Measurements from ENCODE around the gene EIF2A. TPM values are rescaled to one million over a fixed set of nuclear protein-coding genes. Genes with fewer than 3 reads are reported as not detected.

Gene EIF2A
- total RNA-seq, 1 experiment from 2014 or later, result 167 TPM

- Mint-ChIP-seq H3K27ac (ENCODE audit: unreplicated experiment) (no peak overlapping the region), H3K9me3 (ENCODE audit: low read depth, unreplicated experiment) (peaks cover 8% of the 10 kb centered on the region), H3K27me3 (ENCODE audit: unreplicated experiment) (no peaks in the 10 kb centered on the region), H3K4me3 (ENCODE audit: low read depth, unreplicated experiment) (no peak overlapping the region), H3K4me1 (ENCODE audit: low read depth, unreplicated experiment) (no peaks in the 10 kb centered on the region), H3K36me3 (ENCODE audit: insufficient read depth, unreplicated experiment) (no peaks in the 10 kb centered on the region)
- intact Hi-C loops (cut with micrococcal nuclease; ENCODE audit: unreplicated experiment), result no loop called here
- CTCF ChIA-PET, result interaction anchor here (1.5 to 1.7 kb wide), 2 partner anchors 9 to 95 kb away, joined by 4 to 7 read pairs; no protein-coding TSS in a partner anchor
- no TSS peak for BruUV-seq (replicated peaks)
- DNase-seq, result no peak
- TF ChIP-seq CTCF (IDR thresholded peaks at IDR 0.05; ENCODE audit: unreplicated experiment), result no peak
These were observed 42.1 kb upstream of the EIF2A start for GRCh38 chr3:150504483-150504882.

- intact Hi-C loops (cut with micrococcal nuclease; ENCODE audit: unreplicated experiment), result no loop called here
- H3K9me3 Mint-ChIP-seq (ENCODE audit: low read depth, unreplicated experiment), result no peaks in the 10 kb centered on the region
- no peak for DNase-seq
- TF ChIP-seq CTCF (IDR thresholded peaks at IDR 0.05; ENCODE audit: unreplicated experiment), result no peak
- H3K4me1 Mint-ChIP-seq (ENCODE audit: low read depth, unreplicated experiment), result no peaks in the 10 kb centered on the region
- no TSS peak for BruUV-seq (replicated peaks)
- CTCF ChIA-PET, result no interaction called here
- H3K36me3 Mint-ChIP-seq (ENCODE audit: insufficient read depth, unreplicated experiment), result no peaks in the 10 kb centered on the region
- H3K27me3 Mint-ChIP-seq (ENCODE audit: unreplicated experiment), result no peaks in the 10 kb centered on the region
- H3K27ac Mint-ChIP-seq (ENCODE audit: unreplicated experiment), result no peak overlapping the region
- no peak overlapping the region for H3K4me3 Mint-ChIP-seq (ENCODE audit: low read depth, unreplicated experiment)
These were observed 38.2 kb upstream of the EIF2A start for GRCh38 chr3:150508401-150508800.

- no peak overlapping the region for H3K4me3 Mint-ChIP-seq (ENCODE audit: low read depth, unreplicated experiment)
These were observed 36.8 kb upstream of the EIF2A start for GRCh38 chr3:150509780-150510179.

GRCh38 chr3:150511122-150511821, 35.3 kb upstream of the EIF2A start:
- H3K4me1 Mint-ChIP-seq (ENCODE audit: low read depth, unreplicated experiment), result no peaks in the 10 kb centered on the region
- no peak overlapping the region for H3K4me3 Mint-ChIP-seq (ENCODE audit: low read depth, unreplicated experiment)
- H3K36me3 Mint-ChIP-seq (ENCODE audit: insufficient read depth, unreplicated experiment), result no peaks in the 10 kb centered on the region

More at GRCh38 chr3:150509780-150510179, 36.8 kb upstream of the EIF2A start:
- no peak overlapping the region for H3K27ac Mint-ChIP-seq (ENCODE audit: unreplicated experiment)
- H3K4me1 Mint-ChIP-seq (ENCODE audit: low read depth, unreplicated experiment), result no peaks in the 10 kb centered on the region
- no TSS peak for BruUV-seq (replicated peaks)
- no peaks in the 10 kb centered on the region for H3K36me3 Mint-ChIP-seq (ENCODE audit: insufficient read depth, unreplicated experiment)
- CTCF ChIA-PET, result no interaction called here
- no peak for DNase-seq
- no peaks in the 10 kb centered on the region for H3K27me3 Mint-ChIP-seq (ENCODE audit: unreplicated experiment)
- no peak for TF ChIP-seq CTCF (IDR thresholded peaks at IDR 0.05; ENCODE audit: unreplicated experiment)
- intact Hi-C loops (cut with micrococcal nuclease; ENCODE audit: unreplicated experiment), result no loop called here
- no peaks in the 10 kb centered on the region for H3K9me3 Mint-ChIP-seq (ENCODE audit: low read depth, unreplicated experiment)

More at GRCh38 chr3:150511122-150511821, 35.3 kb upstream of the EIF2A start:
- TF ChIP-seq CTCF (IDR thresholded peaks at IDR 0.05; ENCODE audit: unreplicated experiment), result no peak
- DNase-seq, result no peak
- no peak overlapping the region for H3K27ac Mint-ChIP-seq (ENCODE audit: unreplicated experiment)
- BruUV-seq (replicated peaks), result no TSS peak
- CTCF ChIA-PET, result no interaction called here
- intact Hi-C loops (cut with micrococcal nuclease; ENCODE audit: unreplicated experiment), result no loop called here
- H3K9me3 Mint-ChIP-seq (ENCODE audit: low read depth, unreplicated experiment), result no peaks in the 10 kb centered on the region
- H3K27me3 Mint-ChIP-seq (ENCODE audit: unreplicated experiment), result no peaks in the 10 kb centered on the region

Measured in Calu3 (cell line).